HG02981 (cell line): ENCODE results near the gene TMEM244.
"Not testable (repeated sequence)": the region's sequence is repeated elsewhere in the genome, so short reads cannot be mapped to it uniquely, and the experiment has no call there.

Experiments used
- ATAC-seq: cut with Tn5 transposase; IDR thresholded peaks from one replicate; pipeline ENCODE4 v1.9.1; 2021; ENCODE audit warnings: mild to moderate bottlenecking, moderate library complexity; ENCODE audit not compliant: unreplicated experiment

The TMEM244 gene

DNA sequence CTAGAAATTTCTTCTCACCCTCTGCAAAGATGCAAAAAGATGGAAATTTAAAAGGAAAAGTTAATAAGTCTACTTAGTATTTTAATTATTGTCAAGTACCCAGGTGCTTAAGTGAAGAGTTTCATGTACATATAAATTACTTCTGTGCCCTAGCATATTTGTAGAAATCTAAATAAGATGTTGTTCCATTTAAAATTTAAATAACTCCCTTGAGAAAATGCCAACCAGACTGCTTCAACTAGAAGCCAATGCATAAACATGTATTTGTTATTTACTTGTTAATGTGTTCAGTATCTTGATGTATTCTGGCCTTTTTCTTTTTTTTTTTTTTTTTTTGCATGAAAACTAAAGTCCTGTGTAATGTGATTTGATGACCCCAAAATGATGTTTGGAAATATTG lies 6.3 kb upstream of the TMEM244 start:
- ATAC-seq: no peak

DNA sequence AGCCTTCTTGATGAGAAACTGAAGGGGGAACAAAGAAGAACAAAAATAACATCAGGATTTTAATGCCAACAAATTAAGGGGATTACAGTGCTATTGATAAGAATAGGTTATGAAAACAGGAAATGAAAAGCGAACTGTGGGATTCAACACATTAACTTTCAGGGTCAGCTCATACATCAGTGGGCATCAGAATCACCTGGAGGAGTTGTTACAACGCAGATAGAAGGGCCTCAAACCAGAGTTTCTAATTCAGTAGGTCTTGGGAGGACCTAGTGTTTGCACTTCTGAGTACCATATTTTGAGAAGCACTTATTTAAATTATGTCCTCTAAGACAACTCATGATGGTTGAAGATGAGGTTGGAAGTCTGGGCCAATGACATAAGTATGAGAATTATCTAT lies 5.6 kb upstream of the TMEM244 start:
- ATAC-seq: no peak

DNA sequence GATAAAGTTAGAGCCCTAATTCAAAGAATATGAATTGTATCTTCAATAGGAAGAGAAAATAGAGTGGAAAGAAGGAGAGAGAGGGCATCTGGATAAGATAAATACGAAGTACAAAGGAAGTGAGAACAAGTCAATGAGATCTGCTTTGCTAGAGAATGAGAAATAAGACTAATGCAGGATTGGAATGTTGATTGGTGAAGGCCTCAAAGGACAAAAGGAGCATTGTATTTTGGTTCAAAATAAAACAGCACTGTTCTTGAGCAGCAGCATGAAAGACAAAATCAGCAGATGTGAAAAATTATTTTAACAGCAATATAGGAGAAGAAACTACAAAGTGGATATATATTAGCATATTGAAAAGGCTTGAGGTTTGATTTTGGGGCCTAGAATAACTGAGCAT lies 5.1 kb upstream of the TMEM244 start:
- no peak for ATAC-seq

DNA sequence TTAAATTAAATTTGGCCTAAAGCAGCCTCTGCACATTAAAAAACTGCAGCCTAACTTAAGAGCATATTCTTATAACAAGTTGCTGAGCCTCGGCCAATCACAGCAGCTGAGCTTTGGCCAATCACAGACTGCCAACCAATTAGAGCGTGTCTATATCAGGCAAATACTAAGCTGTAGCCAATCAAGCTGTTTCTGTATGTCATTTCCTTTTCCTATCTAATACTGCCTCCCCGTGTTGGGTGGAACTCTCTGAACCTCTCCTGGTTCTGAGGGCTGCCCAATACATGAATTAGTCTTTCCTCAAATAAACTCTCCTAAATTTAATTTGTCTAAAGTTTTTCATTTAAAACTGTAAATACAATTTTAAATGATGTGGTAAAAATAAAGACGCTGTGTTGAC lies 3.9 kb upstream of the TMEM244 start:
- ATAC-seq: no peak

DNA sequence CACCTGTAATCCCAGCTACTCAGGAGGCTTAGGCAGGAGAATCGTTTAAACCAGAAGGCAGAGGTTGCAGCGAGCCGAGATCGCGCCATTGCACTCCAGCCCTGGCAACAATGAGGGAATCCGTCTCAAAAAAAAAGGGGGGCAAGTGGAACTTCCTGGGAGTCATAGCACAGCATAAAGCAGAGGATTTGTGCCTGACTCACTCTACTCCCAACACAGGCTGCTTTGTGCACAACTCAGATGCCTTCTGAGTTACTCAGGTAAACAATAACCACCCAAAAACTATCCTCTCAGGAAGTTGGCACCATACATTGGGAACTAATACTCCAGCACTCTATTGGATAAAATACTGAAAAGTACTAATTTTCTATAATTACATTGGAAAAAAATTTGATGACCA lies 2.5 kb upstream of the TMEM244 start:
- ATAC-seq: no peak

DNA sequence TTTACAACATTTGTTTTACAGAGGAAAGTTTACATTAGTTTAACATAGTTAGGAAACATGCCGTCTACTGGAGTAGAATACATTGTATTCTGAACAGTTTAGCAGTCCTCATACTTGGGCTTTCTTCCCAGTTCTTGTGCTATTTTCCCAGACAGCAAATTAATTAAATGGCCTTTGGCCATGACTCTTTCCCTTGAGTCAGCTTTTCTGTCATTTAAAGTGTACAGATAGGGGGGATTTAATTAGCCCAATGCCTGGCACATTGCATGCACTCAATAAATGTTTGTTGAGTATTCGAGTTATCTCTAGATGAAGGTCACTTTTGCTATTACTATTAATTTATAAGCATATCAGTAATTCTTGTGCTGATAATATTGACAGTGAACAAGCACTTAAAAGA lies 1.6 kb downstream of the TMEM244 start:
- no peak for ATAC-seq

DNA sequence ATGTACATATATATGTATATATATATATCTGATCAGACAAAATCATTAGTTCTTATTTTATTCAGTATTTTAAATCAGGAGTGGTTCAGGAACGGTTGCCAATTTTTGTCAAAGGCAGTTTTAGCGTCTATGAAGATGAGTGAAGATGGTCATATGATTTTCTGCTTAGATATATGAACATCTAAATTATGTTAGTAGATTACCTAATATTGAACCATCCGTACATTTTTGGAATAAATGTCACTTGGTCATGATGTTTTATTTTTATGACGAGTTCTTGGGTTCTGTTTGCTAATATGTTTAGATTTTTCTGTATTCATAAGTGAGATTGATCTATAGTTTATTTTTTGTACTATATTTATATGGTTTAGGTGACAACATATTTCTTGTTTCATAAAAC lies 3.3 kb downstream of the TMEM244 start:
- ATAC-seq: no peak

DNA sequence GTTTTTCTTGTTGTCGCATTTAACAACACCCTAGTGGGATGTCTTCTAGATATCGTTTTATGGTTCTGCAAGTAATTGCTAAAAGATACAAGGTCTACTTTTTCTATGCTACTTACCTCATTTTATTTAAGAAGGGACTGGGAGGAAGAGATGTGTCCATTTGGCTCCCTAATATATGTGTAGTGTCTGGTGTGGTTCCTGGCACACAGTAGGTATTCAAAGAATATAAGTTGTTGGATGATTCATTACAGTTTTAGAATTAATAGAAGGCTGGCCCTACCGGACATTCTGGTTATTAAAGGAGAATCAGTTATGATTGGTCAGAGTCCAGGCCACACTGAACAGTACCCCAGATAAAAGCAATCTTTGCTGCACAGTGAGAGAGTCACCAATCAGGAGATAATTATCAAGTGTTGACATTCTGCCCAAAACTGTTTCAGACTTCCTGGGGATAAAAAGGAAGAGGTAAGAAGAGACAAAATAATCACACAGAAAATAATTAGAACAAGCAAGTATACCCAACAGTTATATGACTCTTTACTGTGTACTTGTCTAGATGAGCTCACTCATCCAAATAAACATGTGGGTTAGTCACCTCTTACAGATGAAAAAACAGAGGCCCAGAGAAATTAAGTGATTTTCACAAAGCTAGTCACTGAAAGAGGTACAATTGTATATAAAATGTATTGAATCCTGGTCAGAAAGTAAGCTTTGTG lies 7.0 kb downstream of the TMEM244 start:
- ATAC-seq: no peak

DNA sequence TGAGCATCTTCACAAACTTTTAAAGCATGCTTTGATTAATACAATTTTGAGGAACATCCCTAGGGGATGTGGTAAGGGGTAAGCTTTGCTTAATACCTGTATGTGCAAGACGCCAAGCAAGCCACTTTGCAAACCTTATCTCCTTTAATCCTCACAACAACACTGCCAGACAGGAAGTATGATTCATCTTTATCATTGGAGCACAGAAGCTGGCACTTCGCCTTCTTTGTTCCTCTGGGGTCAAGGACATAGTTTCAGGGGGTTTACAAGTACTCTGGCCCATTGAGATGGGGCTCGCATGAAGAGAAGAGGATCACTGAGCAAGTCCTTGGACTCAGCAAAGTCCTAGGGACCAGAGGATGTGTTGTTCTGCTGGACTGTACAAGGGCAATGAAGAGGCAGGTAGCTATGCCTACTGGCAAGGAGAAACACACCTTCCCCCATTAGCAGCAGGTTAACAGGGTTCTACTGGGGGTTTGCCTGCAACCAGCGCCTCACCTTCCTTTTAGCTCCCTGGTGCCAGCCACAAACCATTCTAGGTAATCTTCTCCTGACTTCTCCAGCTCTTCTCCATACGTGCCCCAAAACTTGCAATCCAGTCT lies 8.8 kb downstream of the TMEM244 start:
- ATAC-seq: no peak

DNA sequence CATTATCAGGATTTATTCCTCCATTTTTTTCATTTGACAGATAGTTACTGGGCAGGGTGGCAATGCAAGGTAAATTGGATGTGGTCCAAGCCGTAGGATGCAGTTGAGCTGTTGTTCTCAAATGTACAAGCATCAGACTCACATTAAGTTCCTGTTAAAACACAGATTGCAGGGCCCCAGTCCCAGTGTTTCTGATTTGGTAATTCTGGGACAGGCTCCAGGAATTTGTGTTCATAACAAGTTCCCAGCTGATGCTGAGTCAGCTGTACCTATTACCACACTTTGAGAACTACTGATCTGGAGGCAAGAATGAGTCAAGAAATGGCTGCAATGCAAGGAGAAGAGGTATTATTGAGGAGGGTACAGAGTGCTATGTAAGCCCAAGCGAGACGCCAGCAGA lies 11.7 kb downstream of the TMEM244 start:
- no peak for ATAC-seq

DNA sequence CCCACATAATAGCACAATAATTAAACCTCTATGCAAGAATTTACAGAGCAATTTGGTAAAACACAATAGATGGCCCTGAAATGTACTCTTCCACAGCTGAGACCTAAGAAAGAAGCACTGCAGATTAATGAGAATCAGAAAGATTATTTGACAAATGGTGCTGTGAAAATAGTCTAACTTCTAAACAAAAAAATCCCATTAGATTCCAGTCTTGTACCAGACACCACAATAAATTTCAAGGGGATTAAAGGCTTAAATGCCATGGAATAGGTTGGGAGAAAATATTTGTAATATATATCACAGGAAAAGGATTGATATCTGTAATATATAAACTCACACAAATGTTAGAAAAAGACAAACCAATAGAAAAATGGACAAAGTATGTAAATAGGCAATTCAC lies 14.4 kb downstream of the TMEM244 start:
- ATAC-seq: no peak

DNA sequence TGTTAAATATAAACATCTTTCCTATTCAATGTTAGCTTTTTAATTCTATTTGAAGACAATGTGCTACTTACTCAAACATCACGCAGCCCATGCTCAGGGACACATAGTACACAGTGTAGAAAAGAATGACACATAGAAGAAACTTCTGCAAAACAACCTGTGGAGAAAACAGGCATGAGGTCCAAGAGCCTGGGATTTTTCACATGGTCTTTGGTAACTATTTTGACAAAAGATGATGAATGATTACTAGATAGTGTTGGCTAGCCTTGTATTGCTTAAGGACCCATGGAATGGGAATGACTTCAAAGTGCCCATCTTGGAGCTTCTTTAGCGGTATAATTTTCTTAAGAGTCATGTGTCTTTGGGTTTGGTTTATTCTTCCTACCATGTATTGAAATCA lies 15.4 kb downstream of the TMEM244 start:
- ATAC-seq: no peak

DNA sequence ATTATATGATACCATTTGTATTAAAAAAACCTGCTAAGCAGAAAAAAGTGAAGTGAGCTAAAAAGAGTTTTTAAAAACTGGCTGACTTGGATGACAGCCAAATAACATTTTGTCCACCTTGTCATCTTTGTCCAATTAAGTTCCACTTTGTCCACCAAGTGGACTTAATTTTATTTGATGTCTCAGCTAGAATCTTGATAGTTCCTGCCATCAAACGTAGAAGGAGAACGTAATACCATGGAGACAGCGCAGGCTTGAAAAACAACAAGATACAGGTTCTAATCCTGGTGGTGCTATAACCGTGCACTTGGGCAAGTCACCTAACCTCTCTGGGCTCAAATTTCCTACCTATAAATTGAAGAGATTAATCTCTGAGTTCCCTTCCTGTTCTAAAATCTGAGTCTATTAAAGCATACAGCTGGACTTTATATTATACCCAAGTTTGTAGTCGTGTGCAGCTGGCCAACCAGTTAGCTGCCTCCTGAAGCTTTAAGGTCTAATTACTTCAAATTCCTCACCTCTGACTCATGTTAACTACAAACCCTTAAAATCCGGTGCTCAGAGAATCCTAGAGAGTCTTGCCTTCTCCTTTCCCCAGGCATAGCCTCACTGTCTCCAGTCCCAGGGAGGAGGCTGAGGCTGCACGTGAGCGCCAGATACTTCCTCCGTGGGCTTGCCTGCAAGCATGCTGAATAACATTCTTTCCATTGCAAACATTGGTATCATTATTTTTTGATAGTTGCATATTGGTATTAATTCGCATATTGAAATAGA lies 16.8 kb downstream of the TMEM244 start:
- ATAC-seq: no peak

DNA sequence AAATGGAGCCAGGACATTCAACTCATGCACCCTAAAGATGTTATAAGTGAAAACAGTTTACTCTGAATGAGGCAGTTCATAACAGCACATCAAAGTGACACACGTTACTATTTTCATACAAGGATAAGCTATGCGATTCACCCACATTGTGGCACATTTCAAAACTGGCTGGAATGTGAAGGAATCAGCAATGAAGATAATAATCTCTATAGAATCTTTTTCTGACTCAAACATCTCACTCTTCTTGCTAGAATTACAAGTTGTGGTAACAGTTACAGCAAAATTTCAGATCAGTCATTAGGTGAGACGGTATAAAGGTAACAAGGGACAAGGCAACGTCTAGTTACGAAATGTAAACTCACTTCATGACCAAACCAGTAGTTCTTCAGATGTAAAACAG lies 17.5 kb downstream of the TMEM244 start:
- ATAC-seq: no peak

DNA sequence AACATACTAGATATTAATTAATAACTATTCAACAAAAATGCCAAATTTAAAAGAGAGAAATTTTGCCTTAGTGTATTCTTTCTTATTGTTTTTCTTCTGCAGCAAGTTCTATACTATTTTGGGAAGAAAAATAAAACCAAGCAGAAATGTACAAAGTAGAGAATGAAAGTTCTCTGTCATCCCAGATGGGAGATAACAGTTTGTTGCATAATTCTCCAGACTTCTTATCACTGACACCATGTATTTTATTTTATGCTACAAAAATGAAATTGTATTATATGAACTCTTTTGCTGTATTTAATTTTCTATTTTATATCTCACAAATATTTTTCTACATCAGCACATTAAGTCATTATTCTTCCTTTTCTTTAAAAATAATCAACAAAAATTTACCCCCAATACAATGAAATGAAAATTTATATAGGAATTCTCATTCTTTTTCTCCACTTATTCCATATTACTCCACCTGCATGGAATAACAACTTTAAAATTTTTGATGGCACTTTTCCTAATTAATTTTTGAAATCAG lies 18.2 kb downstream of the TMEM244 start:
- ATAC-seq: no peak

DNA sequence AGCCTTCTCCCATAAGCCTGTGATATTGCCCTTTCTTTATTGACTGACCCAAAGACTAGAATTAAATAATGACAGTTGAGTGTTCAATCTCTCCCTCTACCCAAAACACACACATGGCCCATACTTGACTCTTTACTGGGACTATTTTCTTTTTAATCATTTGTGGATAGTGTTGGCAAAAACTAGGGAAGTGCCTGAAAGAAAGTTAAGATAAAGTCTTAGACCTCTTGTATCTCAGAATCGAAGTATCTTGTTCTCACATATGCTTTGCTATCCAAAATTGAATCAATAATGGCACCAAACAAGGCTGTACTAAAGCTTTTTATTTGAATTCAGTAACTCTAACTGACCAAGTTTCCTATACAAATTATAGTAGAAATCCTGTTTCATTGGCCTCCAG lies 19.0 kb downstream of the TMEM244 start:
- no peak for ATAC-seq

DNA sequence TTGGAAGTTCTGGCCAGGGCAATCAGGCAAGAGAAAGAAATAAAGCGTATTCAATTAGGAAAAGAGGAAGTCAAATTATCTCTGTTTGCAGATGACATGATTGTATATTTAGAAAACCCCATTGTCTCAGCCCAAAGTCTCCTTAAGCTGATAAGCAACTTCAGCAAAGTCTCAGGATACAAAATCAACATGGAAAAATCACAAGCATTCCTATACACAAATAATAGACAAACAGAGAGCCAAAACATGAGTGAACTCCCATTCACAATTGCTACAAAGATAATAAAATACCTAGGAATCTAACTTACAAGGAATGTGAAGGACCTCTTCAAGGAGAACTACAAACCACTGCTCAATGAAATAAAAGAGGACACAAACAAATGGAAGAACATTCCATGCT lies 21.6 kb downstream of the TMEM244 start:
- not testable (repeated sequence) for ATAC-seq

DNA sequence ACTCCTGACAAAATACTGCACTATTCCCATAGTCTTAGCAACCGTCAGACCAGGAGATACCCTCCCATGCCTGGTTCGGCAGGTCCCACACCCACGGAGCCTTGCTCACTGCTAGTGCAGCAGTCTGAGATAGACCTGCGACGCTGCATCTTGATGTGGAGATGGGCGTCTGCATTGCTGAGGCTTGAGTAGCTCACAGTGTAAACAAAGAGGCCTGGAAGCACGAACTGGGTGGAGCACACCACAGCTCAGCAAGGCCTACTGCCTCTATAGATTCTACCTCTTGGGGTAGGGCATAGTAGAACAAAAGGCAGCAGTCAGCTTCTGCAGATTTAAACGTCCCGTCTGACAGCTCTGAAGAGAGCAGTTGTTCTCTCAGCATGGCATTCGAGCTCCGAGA lies 25.4 kb downstream of the TMEM244 start:
- no peak for ATAC-seq

DNA sequence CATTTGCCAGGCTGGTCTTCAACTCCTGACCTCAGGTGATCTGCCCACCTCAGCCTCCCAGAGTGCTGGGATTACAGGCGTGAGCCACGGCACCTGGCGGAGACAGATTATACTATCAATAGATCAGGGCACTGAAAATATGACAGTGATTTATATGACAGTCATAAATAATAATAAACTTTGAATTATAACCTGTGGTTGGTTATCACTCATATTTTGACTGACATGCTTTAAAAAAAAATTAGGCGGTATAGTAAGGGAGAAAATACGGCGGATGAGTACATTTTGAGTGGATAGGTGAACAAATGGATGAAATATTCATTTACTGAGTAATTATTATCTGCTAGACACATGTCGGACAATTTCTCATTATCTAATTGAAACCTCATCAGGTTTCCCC lies 28.8 kb downstream of the TMEM244 start:
- no peak for ATAC-seq

DNA sequence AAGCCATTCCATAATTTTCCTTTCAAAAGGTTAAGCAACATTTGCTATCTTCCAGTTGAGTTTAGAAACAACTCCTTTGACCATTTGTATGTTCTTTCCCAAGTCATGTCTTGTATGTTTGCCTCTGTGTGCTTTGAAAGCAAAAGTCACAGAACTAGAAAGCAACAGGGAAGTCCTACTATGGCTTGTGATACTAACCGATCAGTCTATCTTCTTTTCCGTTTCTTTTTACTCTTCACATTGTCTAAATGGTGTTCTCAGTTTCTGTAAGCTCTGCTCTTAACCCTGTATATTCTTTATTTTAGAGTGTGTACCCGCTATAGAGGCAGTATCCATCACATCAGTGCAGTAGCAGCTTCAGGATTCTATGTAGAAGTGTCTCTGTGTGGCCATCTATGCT lies 32.9 kb downstream of the TMEM244 start:
- no peak for ATAC-seq

DNA sequence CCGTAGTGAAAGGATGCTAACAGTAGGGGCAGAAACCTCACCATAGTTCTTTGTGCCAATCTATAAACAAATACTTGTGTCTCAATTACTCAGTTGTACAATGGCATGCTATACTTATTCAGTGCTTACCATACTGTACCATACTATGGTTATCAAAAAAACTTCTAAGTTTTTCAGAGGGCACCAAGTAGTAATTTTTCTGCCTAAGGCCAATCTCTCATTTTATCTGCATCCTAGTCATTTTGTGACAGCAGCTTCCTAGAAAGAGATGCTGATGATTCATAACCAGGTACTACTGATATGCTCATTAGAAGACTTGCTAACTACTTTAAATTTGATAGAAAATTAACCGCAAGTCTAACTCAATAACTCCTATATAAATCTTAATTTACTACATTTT lies 42.9 kb downstream of the TMEM244 start:
- no peak for ATAC-seq

DNA sequence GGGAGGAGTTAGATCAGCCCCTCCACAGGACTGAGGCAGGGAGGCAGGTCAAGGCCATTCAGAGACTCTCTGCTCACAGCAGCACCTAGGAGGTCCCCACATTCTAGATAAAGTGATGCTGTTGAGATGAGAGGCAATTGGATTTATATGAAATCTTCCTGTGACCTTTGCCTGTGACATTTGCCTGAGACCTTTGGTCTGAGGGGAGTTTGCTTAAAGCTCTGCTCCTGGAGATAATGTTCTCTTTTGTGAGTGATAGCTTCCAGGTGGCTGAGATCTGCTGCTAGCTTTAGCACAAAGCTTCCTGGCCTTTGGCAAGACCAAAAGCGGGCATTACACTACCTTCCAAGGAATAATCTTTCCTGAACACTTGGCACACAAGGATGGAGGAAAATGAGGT lies 43.3 kb downstream of the TMEM244 start:
- no peak for ATAC-seq
